ENCODE data around the gene PER3. TPM values are rescaled to one million over a fixed set of nuclear protein-coding genes. Genes with fewer than 3 reads are reported as not detected.

Gene PER3
- total RNA-seq, 2 donors from 2014 or later, result 12.0 to 20.6 TPM

- 95% methylated on average over 7 of the region's 7 CpGs for WGBS
- no peak overlapping the region for H3K4me3 ChIP-seq
- no peaks in the 10 kb centered on the region for H3K36me3 ChIP-seq
- H3K9me3 ChIP-seq, result no peaks in the 10 kb centered on the region
- H3K4me1 ChIP-seq (replicated peaks), result no peaks in the 10 kb centered on the region
- DNase-seq (ENCODE audit: low spot score), result no peak
- no peak overlapping the region for H3K27ac ChIP-seq
- no peaks in the 10 kb centered on the region for H3K27me3 ChIP-seq (replicated peaks; ENCODE audit: insufficient read depth)
- TF ChIP-seq POLR2AphosphoS5 (IDR thresholded peaks at IDR 0.05), result no peak
- no peak for TF ChIP-seq CTCF (IDR thresholded peaks at IDR 0.05)
- TF ChIP-seq POLR2A (IDR thresholded peaks at IDR 0.05), result no peak
- intact Hi-C loops (cut with DNase I), result no loop called here
Measured at GRCh38 chr1:7859406-7859805, 75.3 kb downstream of the PER3 start.

- DNase-seq (ENCODE audit: low spot score), result no peak
- no peaks in the 10 kb centered on the region for H3K27me3 ChIP-seq (replicated peaks; ENCODE audit: insufficient read depth)
- no peak overlapping the region for H3K4me3 ChIP-seq
- no peaks in the 10 kb centered on the region for H3K36me3 ChIP-seq
- H3K27ac ChIP-seq, result no peak overlapping the region
- no peaks in the 10 kb centered on the region for H3K9me3 ChIP-seq
- 83% methylated on average over 9 of the region's 9 CpGs for WGBS
- intact Hi-C loops (cut with DNase I), result no loop called here
- no peaks in the 10 kb centered on the region for H3K4me1 ChIP-seq (replicated peaks)
- TF ChIP-seq CTCF (IDR thresholded peaks at IDR 0.05) (no peak), POLR2AphosphoS5 (IDR thresholded peaks at IDR 0.05) (no peak), POLR2A (IDR thresholded peaks at IDR 0.05) (no peak)
Measured at GRCh38 chr1:7860130-7860529, 76.0 kb downstream of the PER3 start.

- TF ChIP-seq POLR2A (IDR thresholded peaks at IDR 0.05), result no peak
- TF ChIP-seq CTCF (IDR thresholded peaks at IDR 0.05), result no peak
- TF ChIP-seq POLR2AphosphoS5 (IDR thresholded peaks at IDR 0.05), result no peak
- 91% methylated on average over 15 of the region's 15 CpGs for WGBS
- intact Hi-C loops (cut with DNase I), result no loop called here
Measured at GRCh38 chr1:7861452-7861851, 77.4 kb downstream of the PER3 start.

GRCh38 chr1:7862211-7863060 lies 78.3 kb downstream of the PER3 start:
- Histone ChIP-seq H3K4me3 (no peak overlapping the region), H3K36me3 (no peaks in the 10 kb centered on the region), H3K27me3 (replicated peaks; ENCODE audit: insufficient read depth) (no peaks in the 10 kb centered on the region), H3K27ac (no peak overlapping the region), H3K4me1 (replicated peaks) (no peaks in the 10 kb centered on the region), H3K9me3 (no peaks in the 10 kb centered on the region)
- WGBS, result 90% methylated on average over 17 of the region's 17 CpGs
- TF ChIP-seq POLR2A (IDR thresholded peaks at IDR 0.05), result no peak
- no peak for TF ChIP-seq POLR2AphosphoS5 (IDR thresholded peaks at IDR 0.05)
- no peak for TF ChIP-seq CTCF (IDR thresholded peaks at IDR 0.05)
- intact Hi-C loops (cut with DNase I), result no loop called here
- no peak for DNase-seq (ENCODE audit: low spot score)

More at GRCh38 chr1:7861452-7861851, 77.4 kb downstream of the PER3 start:
- DNase-seq (ENCODE audit: low spot score), result no peak
- H3K36me3 ChIP-seq, result no peaks in the 10 kb centered on the region
- no peak overlapping the region for H3K4me3 ChIP-seq
- no peaks in the 10 kb centered on the region for H3K4me1 ChIP-seq (replicated peaks)
- no peaks in the 10 kb centered on the region for H3K9me3 ChIP-seq
- H3K27me3 ChIP-seq (replicated peaks; ENCODE audit: insufficient read depth), result no peaks in the 10 kb centered on the region
- H3K27ac ChIP-seq, result no peak overlapping the region
